Mucosa of rectum (tissue), 2 donors: ENCODE measurements around the gene CEP72.
"Not testable (repeated sequence)": the region's sequence is repeated elsewhere in the genome, so short reads cannot be mapped to it uniquely, and the experiment has no call there.

ENCODE experiments used
- H3K27ac ChIP-seq, 2 donors: one replicate each; pipeline ENCODE4 v1.7.0; 2013; ENCODE audit warnings: inconsistent platforms in 2 of 2, low read depth in 2 of 2, low read length in 2 of 2
- H3K27me3 ChIP-seq, 2 donors: one replicate each; pipeline ENCODE4 v1.7.0; 2013; ENCODE audit warnings: low read length in 2 of 2; ENCODE audit not compliant: control insufficient read depth in 2 of 2, insufficient read depth in 2 of 2
- H3K36me3 ChIP-seq, 2 donors: one replicate each; pipeline ENCODE4 v1.7.0; 2013; ENCODE audit warnings: low read length in 2 of 2; ENCODE audit not compliant: control insufficient read depth in 2 of 2, insufficient read depth in 2 of 2
- H3K4me1 ChIP-seq, 2 donors: one replicate each; pipeline ENCODE4 v1.7.0; 2013; ENCODE audit warnings: low read length in 2 of 2, mild to moderate bottlenecking in 1 of 2; ENCODE audit not compliant: control insufficient read depth in 2 of 2, insufficient read depth in 2 of 2
- H3K4me3 ChIP-seq, 2 donors: one replicate each; pipeline ENCODE4 v1.7.0; 2013; ENCODE audit warnings: low read length in 2 of 2
- H3K9ac ChIP-seq, 2 donors: one replicate each; pipeline ENCODE4 v1.7.0; 2013; ENCODE audit warnings: low read length in 2 of 2, low read depth in 1 of 2, mild to moderate bottlenecking in 1 of 2
- H3K9me3 ChIP-seq, 2 donors: one replicate each; pipeline ENCODE4 v1.7.0; 2013; ENCODE audit warnings: low read length in 2 of 2; ENCODE audit not compliant: control insufficient read depth in 2 of 2
- donor health status: healthy.
- donor health status: Normal muscosa, but diverticular disease.

Gene CEP72

DNA sequence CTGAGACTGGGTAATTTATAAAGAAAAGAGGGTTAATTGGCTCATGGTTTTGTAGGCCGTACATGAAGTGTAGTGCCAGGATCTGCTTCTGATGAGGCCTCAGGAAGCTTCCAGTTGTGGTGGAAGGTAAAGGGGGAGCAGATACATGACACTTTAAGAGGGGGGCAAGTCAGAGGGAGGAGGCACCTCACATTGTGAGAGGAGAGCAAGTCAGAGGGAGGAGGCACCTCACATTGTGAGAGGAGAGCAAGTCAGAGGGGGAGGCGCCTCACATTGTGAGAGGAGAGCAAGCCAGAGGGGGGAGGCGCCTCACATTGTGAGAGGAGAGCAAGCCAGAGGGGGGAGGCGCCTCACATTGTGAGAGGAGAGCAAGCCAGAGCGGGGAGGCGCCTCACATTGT, 7.0 kb upstream of the CEP72 start:
- H3K36me3 ChIP-seq, H3K27ac ChIP-seq, H3K9me3 ChIP-seq, H3K4me1 ChIP-seq, H3K4me3 ChIP-seq, H3K9ac ChIP-seq, H3K27me3 ChIP-seq: not testable (repeated sequence)

DNA sequence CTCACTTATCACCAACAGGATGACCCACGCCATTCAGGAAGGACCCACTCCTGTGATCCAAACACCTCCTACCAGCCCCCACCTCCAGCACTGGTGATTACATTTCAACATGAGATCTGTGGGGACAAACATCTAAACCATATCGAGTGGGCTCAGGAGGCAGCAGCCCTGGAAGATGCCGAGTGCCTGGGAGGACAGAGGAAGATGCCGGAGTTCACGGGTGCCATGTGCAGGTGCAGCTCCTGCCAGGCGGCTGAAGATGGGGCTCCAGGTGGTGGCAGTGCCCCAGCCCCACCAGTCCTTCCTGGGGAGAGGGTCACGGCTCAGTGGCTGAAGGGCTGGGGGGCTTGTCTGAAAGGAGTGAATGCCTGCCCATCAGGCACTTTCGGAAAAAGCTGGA, 6.1 kb upstream of the CEP72 start:
- Histone ChIP-seq H3K9me3 (no peaks in the 10 kb centered on the region), H3K36me3 (no peaks in the 10 kb centered on the region), H3K4me1 (no peaks in the 10 kb centered on the region), H3K4me3 (no peak overlapping the region), H3K27me3 (peaks cover 4% of the 10 kb centered on the region in 2 donors), H3K27ac (no peak overlapping the region), H3K9ac (no peak overlapping the region)

DNA sequence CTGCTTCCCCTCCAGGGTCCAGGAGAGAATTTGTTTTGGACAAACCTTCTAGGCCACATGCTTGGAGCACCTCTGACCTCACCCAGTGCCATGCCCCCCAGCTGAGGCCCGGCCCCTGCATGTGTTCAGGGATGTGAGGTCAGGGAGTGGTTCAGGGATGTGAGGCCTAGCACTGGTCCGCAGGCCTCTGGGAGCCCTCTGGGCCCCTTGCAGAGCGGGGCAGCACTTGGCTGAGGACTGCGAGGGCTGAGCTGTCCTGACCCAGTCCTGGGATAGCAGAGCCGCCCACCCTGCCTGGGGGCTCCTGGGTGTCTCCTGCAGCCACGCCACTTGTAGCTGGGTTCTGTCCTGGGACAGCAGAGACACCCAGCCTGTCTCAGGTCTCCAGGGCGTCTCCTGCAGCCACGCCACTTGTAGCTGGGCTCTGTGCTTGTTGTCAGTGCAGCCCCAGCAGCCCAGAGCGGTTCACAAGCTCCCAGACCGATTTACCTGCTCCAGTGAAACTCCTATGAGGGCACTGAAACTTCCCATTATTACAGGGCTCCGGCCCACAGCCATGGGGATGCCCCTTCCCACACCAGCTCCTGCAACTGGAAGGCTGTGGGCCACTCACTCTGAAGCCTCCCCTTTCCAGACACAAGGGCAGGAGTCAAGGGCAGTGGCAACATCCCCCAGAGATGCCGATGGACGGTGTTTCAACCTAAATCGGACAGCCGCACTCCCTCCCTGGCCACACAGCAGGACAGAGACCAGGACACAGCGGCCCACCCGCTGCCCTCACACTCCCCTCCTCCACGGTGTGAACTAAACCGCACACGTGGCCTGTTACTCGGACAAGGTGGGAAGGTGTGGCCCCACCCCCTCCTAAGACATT, 5.4 kb upstream of the CEP72 start:
- H3K36me3 ChIP-seq, result no peaks in the 10 kb centered on the region
- no peak overlapping the region for H3K9ac ChIP-seq
- no peak overlapping the region for H3K27ac ChIP-seq
- H3K27me3 ChIP-seq, result peaks cover 4% of the 10 kb centered on the region in 2 donors
- H3K4me3 ChIP-seq, result no peak overlapping the region
- peaks cover 0 to 4% of the 10 kb centered on the region in 2 donors for H3K4me1 ChIP-seq
- H3K9me3 ChIP-seq, result no peaks in the 10 kb centered on the region

DNA sequence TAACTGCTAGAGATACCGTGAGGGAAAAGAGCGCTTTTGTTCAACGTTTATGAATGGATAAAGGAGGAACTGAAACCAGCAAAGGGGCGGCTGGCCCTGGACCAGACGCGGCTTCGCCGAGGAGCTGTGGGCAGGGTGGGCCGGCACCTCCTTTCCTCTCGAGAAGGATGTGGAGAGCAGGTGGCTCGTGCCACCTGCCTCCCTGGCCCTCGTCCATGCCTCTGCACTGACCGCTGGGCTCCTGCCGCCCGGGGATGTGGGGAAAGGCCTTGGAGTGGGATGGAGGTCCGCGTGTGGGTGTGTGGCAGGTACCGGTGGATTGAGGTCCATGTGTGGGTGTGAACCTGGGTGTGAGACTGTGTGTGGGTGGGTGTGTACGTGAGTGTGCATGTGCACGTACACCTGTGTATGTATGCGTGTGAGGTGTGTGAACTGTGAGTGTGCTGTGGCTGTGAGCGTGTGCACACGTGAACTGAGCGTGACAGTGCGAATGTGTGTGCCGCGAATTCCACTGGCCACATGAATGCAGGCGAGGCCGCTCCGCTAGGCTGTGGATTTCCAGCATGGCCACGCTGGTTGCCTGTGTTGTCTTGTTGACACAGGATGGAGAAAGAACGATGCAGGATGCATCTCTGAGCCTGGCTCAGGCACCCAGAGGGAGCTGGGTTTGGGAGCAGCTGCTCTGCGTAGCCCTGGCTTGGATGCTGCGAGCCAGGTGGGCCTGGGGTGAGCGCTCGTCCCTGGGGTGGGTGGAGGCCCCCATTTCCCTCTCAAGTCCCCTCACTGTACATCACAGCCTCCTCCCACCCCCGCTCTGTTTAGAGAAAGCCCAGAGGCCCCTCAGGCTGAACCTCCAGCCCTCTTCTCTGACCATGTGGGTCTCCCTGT, 4.4 kb upstream of the CEP72 start:
- H3K9ac ChIP-seq, result no peak overlapping the region
- H3K27ac ChIP-seq, result no peak overlapping the region
- peaks cover 0 to 6% of the 10 kb centered on the region in 2 donors for H3K4me1 ChIP-seq
- peaks cover 4% of the 10 kb centered on the region in 2 donors for H3K27me3 ChIP-seq
- H3K36me3 ChIP-seq, result no peaks in the 10 kb centered on the region
- no peaks in the 10 kb centered on the region for H3K9me3 ChIP-seq
- H3K4me3 ChIP-seq, result no peak overlapping the region

DNA sequence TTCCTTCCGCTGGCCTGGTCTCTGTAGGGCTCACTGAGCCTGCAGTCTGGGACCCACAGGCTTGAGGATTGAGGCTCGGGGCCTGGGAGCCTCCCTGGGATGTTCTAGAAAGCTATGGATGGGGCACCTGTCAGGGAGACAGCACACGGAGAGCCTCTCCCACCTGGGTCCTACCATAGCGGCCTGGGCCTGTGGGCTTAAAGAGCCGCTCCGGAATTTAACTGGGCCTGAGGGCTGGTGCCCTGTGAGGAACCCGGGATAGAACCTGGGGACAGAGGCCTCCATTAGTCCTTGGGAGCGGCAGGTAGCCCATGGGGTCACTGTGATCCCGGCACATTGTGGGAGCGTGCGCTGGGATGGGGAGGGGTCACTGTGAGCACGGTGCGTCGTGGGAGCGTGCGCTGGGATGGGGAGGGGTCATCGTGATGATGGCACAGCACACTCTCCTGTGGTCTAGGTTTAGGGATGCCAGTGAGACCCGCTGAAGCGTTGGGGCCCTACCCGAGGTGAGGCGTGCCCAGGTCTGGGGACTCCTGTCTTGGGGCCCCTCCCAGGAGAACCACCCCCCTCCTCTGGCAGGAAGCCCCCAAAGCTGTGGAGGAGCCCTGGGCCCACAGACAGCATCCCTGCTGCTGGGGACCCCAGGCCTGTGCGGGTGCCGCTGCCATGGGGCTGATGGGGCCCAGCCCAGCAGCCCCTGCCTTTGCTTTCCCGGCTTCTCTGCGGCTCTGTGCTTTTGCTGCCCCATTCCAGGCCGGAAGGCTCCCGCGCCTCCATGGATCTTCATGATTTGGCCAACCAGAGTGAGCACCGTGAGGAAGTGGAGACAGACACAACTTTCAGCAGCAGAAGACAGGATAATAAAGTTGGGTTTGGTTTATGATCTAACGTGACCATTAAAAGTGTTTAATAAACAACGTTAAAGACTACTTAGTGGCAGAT, 3.4 kb upstream of the CEP72 start:
- Histone ChIP-seq H3K27me3 (peaks cover 4% of the 10 kb centered on the region in 2 donors), H3K9ac (no peak overlapping the region), H3K36me3 (no peaks in the 10 kb centered on the region), H3K4me3 (no peak overlapping the region), H3K9me3 (no peaks in the 10 kb centered on the region), H3K4me1 (peaks cover 0 to 10% of the 10 kb centered on the region in 2 donors), H3K27ac (no peak overlapping the region)

DNA sequence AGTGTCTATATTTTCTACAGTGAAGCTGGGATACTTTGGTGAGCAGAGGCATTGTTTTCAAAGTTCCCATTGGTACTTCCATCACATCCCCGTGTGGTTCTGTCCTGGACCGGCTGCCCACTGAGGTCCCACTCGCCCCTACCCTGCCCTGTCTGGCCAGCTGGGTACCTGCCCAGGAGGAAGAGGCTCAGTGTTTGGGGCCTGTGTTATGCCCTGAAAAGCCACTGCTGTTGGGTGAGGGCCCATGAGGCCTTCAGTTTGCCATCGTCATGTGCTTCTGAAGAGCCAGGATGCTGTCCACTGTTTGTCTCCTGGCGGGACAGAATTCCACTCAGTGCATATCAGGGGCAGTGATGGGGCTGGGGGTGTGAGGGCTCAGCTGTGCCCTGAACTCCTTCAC, 2.6 kb upstream of the CEP72 start:
- Histone ChIP-seq H3K27ac (no peak overlapping the region), H3K27me3 (peaks cover 4% of the 10 kb centered on the region in 2 donors), H3K36me3 (no peaks in the 10 kb centered on the region), H3K4me1 (peaks cover 0 to 10% of the 10 kb centered on the region in 2 donors), H3K4me3 (no peak overlapping the region), H3K9me3 (no peaks in the 10 kb centered on the region), H3K9ac (no peak overlapping the region)

DNA sequence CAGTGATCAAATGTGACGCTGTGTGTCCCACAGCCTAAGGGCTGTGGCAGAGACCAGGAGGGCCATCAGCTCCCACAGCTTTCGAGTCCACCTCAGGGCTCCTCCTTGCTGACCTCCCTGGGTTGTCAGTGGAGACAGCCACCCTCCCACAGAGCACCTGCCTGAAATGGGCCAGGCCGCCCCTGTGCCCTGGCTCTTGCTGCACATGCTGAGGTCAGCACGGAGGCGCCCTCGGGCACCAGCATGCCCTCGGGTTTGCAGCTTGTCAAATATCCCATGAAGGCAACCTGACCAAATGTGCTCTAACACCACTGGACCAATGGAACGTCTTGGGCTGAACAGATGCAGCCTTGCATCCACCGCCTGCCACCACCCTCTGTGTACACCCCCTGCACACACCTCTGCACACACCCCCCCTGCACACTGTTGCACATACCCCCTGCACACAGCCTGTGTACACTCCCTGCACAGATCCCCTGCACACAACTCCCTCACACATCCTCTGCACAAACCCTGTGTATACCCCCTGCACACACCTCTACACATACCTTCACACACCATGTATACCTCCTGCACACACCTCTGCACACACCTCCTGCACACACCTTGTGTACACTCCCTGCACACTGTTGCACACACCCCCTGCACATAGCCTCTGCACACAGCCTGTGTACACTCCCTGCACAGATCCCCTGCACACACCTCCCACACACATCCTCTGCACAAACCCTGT, 2.0 kb upstream of the CEP72 start:
- Histone ChIP-seq H3K27ac (no peak overlapping the region), H3K4me1 (peaks cover 0 to 10% of the 10 kb centered on the region in 2 donors), H3K4me3 (no peak overlapping the region), H3K9ac (no peak overlapping the region), H3K27me3 (peaks cover 4% of the 10 kb centered on the region in 2 donors), H3K36me3 (no peaks in the 10 kb centered on the region), H3K9me3 (no peaks in the 10 kb centered on the region)

DNA sequence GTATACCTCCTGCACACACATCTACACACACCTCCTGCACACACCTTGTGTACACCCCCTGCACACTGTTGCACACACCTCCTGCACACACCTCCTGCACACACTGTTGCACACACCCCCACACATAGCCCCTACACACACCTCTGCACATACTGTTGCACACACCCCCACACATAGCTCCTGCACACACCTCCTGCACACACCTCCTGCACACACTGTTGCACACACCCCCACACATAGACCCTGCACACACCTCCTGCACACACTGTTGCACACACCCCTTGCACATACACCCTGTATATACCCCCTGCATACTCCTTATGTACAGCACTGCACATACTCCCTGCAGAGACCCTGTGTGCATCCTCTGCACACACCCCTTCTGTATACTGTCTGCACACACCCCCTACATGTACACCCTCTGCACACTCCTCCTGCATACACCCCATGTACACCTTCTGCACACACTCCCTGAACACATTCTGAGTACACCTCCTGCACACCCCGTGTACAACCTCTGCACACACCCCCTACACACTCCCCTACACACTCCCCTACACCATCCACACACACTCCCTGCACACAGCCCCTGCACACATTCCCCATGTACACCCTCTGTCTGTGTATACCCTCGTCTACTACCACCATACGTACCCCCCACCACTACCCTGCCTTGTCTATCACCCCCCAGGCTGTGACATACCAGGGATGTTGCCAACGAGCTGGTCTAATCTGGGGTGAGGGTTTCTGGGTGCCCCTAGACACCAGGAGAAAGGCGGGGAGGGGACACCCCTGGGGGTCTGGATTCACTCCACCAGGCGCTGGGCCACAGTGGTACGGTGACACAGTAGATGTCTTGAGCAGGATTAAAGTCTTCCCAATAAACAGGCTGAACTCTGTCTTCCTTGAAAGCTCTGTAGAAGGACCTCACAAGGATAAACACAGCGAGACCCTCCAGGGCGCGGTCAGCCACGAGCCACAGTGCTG, 1.1 kb upstream of the CEP72 start:
- H3K4me1 ChIP-seq, result peaks cover 0 to 10% of the 10 kb centered on the region in 2 donors
- H3K27ac ChIP-seq, result no peak overlapping the region
- H3K27me3 ChIP-seq, result peaks cover 4% of the 10 kb centered on the region in 2 donors
- H3K9ac ChIP-seq, result no peak overlapping the region
- no peaks in the 10 kb centered on the region for H3K36me3 ChIP-seq
- H3K9me3 ChIP-seq, result no peaks in the 10 kb centered on the region
- peak overlapping the region; percentile 61 to 71 for H3K4me3 ChIP-seq
